Loucy (cell line): ENCODE measurements around the gene ADARB1.

Source experiments
- H2AFZ ChIP-seq: fragments of 200-600 bp; sonication (generic); 2 replicates; pipeline ENCODE4 v1.6.0; 2016; ENCODE audit warnings: antibody characterized with exemption, mild to moderate bottlenecking, low read length, moderate library complexity
- H3F3A ChIP-seq: fragments of 200-600 bp; 2 replicates; pipeline ENCODE4 v1.6.0; 2016; ENCODE audit warnings: antibody characterized with exemption, low read depth, mild to moderate bottlenecking
- H3K27me3 ChIP-seq: fragments of 200-600 bp; sonication (generic); 2 replicates; pipeline ENCODE4 v1.6.1; 2014; ENCODE audit warnings: low read length, mild to moderate bottlenecking; ENCODE audit not compliant: insufficient read depth, poor library complexity, severe bottlenecking
- H3K36me3 ChIP-seq: fragments of 200-600 bp; sonication (generic); 2 replicates; pipeline ENCODE4 v1.6.1; 2016; ENCODE audit warnings: low read length; ENCODE audit not compliant: insufficient read depth
- H3K4me1 ChIP-seq: fragments of 200-600 bp; sonication (generic); 2 replicates; pipeline ENCODE4 v1.5.1; 2014; ENCODE audit warnings: low read length, mild to moderate bottlenecking; ENCODE audit not compliant: insufficient read depth, poor library complexity, severe bottlenecking
- H3K4me2 ChIP-seq: fragments of 200-600 bp; sonication (generic); 2 replicates; pipeline ENCODE4 v1.6.0; 2014; ENCODE audit warnings: antibody characterized with exemption, low read length, low read depth, mild to moderate bottlenecking; ENCODE audit not compliant: poor library complexity, severe bottlenecking
- H3K4me3 ChIP-seq: fragments of 200-600 bp; sonication (generic); 2 replicates; pipeline ENCODE4 v1.5.1; 2014; ENCODE audit warnings: low read length, mild to moderate bottlenecking, mixed read lengths; ENCODE audit not compliant: poor library complexity, severe bottlenecking
- H3K79me2 ChIP-seq: fragments of 200-600 bp; sonication (generic); 2 replicates; pipeline ENCODE4 v1.6.1; 2014; ENCODE audit warnings: low read length; ENCODE audit not compliant: insufficient read depth
- H3K9ac ChIP-seq: fragments of 200-600 bp; sonication (generic); 2 replicates; pipeline ENCODE4 v1.6.0; 2014; ENCODE audit warnings: mild to moderate bottlenecking, low read depth, low read length, moderate library complexity; ENCODE audit not compliant: poor library complexity, severe bottlenecking
- H3K9me2 ChIP-seq: fragments of 200-600 bp; sonication (generic); replicated peaks from 2 replicates; pipeline ENCODE4 v1.6.1; 2016; ENCODE audit warnings: low read depth, low read length, mixed read lengths
- H3K9me3 ChIP-seq: fragments of 200-600 bp; sonication (generic); 2 replicates; pipeline ENCODE4 v1.6.1; 2014; ENCODE audit warnings: mild to moderate bottlenecking, antibody characterized with exemption, low read length, low read depth; ENCODE audit not compliant: insufficient read depth
- H4K20me1 ChIP-seq: fragments of 200-600 bp; sonication (generic); 2 replicates; pipeline ENCODE4 v1.6.0; 2014; ENCODE audit warnings: antibody characterized with exemption, low read length, mild to moderate bottlenecking; ENCODE audit not compliant: insufficient read depth, poor library complexity, severe bottlenecking
- EZH2phosphoT487 ChIP-seq: fragments of 200-600 bp; IDR thresholded peaks from 2 replicates; pipeline ENCODE4 v1.6.1; 2018; ENCODE audit warnings: antibody characterized with exemption, mild to moderate bottlenecking, moderate library complexity, borderline replicate concordance
- TF ChIP-seq, protein P1 (sequence below): fragments of 200-600 bp; sonication (generic); conservative IDR thresholded peaks from 2 replicates; pipeline ENCODE4 v1.5.1; 2014; ENCODE audit warnings: mild to moderate bottlenecking, antibody characterized with exemption, low read length

The ADARB1 gene

DNA sequence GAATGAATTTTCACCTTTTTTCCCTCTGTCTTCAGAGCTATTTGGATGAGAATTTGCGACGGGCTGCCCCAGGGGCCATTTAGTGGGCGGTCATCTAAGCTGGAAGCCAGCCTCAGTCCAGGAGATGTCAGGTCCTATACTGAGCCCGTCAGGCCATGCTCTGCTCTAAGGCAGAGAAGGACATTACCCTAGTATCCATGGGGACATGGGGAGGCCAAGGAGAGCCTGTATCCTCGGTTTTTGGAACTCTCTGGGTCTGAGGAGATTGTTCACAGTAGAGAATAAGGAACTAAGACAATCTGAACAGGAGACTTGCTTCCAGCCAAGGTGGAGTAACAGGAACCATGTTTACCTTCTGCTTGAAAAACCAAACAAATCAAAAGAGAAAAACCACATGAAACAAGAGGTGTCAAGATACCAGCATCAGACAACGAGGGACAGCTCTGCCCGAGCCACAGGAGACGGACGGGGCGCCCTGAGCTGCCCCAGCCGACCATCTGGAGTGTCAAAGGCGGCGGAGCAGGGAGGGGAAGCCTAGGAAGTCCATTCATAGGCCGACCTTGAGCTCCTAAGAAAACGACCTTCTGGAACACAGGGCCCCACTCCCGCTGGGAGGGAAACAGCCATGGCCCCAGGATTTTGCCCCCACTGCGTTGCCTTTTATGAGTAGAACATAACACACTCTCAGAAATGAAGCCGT lies 20.0 kb upstream of the ADARB1 start:
- no peak overlapping the region for H3K9ac ChIP-seq
- no peaks in the 10 kb centered on the region for H3K27me3 ChIP-seq
- H3K4me3 ChIP-seq, result no peak overlapping the region
- no peaks in the 10 kb centered on the region for H3K79me2 ChIP-seq
- H3F3A ChIP-seq, result no peaks in the 10 kb centered on the region
- H4K20me1 ChIP-seq, result no peaks in the 10 kb centered on the region
- no peak overlapping the region for H3K4me2 ChIP-seq
- no peaks in the 10 kb centered on the region for H3K4me1 ChIP-seq
- no peak overlapping the region for H2AFZ ChIP-seq
- H3K9me3 ChIP-seq, result no peaks in the 10 kb centered on the region
- TF ChIP-seq, protein P1, sequence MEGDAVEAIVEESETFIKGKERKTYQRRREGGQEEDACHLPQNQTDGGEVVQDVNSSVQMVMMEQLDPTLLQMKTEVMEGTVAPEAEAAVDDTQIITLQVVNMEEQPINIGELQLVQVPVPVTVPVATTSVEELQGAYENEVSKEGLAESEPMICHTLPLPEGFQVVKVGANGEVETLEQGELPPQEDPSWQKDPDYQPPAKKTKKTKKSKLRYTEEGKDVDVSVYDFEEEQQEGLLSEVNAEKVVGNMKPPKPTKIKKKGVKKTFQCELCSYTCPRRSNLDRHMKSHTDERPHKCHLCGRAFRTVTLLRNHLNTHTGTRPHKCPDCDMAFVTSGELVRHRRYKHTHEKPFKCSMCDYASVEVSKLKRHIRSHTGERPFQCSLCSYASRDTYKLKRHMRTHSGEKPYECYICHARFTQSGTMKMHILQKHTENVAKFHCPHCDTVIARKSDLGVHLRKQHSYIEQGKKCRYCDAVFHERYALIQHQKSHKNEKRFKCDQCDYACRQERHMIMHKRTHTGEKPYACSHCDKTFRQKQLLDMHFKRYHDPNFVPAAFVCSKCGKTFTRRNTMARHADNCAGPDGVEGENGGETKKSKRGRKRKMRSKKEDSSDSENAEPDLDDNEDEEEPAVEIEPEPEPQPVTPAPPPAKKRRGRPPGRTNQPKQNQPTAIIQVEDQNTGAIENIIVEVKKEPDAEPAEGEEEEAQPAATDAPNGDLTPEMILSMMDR, result no peak
- TF ChIP-seq EZH2phosphoT487, result no peak
- H3K36me3 ChIP-seq, result no peaks in the 10 kb centered on the region
- no peaks in the 10 kb centered on the region for H3K9me2 ChIP-seq

- Histone ChIP-seq H3K9me2 (no peaks in the 10 kb centered on the region), H3K9me3 (no peaks in the 10 kb centered on the region), H3K9ac (no peak overlapping the region), H4K20me1 (no peaks in the 10 kb centered on the region), H2AFZ (no peak overlapping the region), H3K4me1 (no peaks in the 10 kb centered on the region), H3K4me3 (no peak overlapping the region), H3K36me3 (no peaks in the 10 kb centered on the region), H3K27me3 (no peaks in the 10 kb centered on the region), H3F3A (no peaks in the 10 kb centered on the region), H3K4me2 (no peak overlapping the region), H3K79me2 (no peaks in the 10 kb centered on the region)
- TF ChIP-seq, protein P1, result no peak
- no peak for TF ChIP-seq EZH2phosphoT487
Measured at GRCh38 chr21:45054927-45055612, 19.3 kb upstream of the ADARB1 start.

GRCh38 chr21:45055861-45056260 lies 18.5 kb upstream of the ADARB1 start:
- Histone ChIP-seq H3K9me3 (no peaks in the 10 kb centered on the region), H2AFZ (no peak overlapping the region), H3K4me1 (no peaks in the 10 kb centered on the region), H3K79me2 (no peaks in the 10 kb centered on the region), H3K9ac (no peak overlapping the region), H3K9me2 (no peaks in the 10 kb centered on the region), H4K20me1 (no peaks in the 10 kb centered on the region), H3K4me3 (no peak overlapping the region), H3F3A (no peaks in the 10 kb centered on the region), H3K27me3 (no peaks in the 10 kb centered on the region), H3K4me2 (no peak overlapping the region), H3K36me3 (no peaks in the 10 kb centered on the region)
- TF ChIP-seq, protein P1, result no peak
- no peak for TF ChIP-seq EZH2phosphoT487
